HEK293 (cell line): ENCODE measurements around the gene PPIL6.

Source experiments
- CTCF ChIA-PET: fragments of 350-600 bp; formaldehyde crosslinking; extraction: SDS; loops from one replicate; lab custom pipeline; 2021; ENCODE audit warnings: antibody characterized with exemption; lab: Yijun Ruan, JAX
- POLR2A ChIA-PET: fragments of 300-600 bp; formaldehyde crosslinking; extraction: SDS; loops from one replicate; lab custom pipeline; 2020; ENCODE audit warnings: antibody characterized with exemption, inconsistent platforms; lab: Yijun Ruan, JAX
- H3K27ac ChIP-seq: fragments of 200-500 bp; sonication (Bioruptor generic); 2 replicates; pipeline ENCODE4 v1.5.1; 2014; ENCODE audit warnings: low read depth, low read length, control low read depth, inconsistent platforms; ENCODE audit errors: extremely low read depth
- H3K36me3 ChIP-seq, 2 experiments: fragments of 200-500 bp in 1 of 2; sonication (Bioruptor generic) in 1 of 2; 1 replicate in 1 of 2; 2 replicates in 1 of 2; pipeline ENCODE4 v1.5.1; 2014 to 2017; ENCODE audit warnings: inconsistent platforms in 2 of 2, low read length in 2 of 2; ENCODE audit not compliant: control insufficient read depth in 2 of 2, insufficient read depth in 1 of 2
- H3K4me1 ChIP-seq: fragments of 200-500 bp; sonication (Bioruptor generic); 2 replicates; pipeline ENCODE4 v1.5.1; 2014; ENCODE audit warnings: mild to moderate bottlenecking, low read length, inconsistent platforms; ENCODE audit not compliant: control insufficient read depth, insufficient read depth
- H3K4me3 ChIP-seq: 2 replicates; pipeline ENCODE4 v1.5.1; 2011; ENCODE audit warnings: low read depth, mild to moderate bottlenecking, control low read depth, low read length, moderate library complexity
- H3K9me3 ChIP-seq: fragments of 200-500 bp; sonication (Bioruptor generic); 2 replicates; pipeline ENCODE4 v1.5.1; 2014; ENCODE audit warnings: low read depth, low read length, inconsistent platforms; ENCODE audit not compliant: control insufficient read depth, insufficient read depth
- CTCF ChIP-seq: fragments of 450-650 bp; formaldehyde crosslinking; IDR thresholded peaks from 2 replicates; pipeline ENCODE4 v1.5.1; 2016; ENCODE audit warnings: missing biosample characterization, missing genetic modification characterization
- GLIS1 ChIP-seq: fragments of 450-650 bp; formaldehyde crosslinking; IDR thresholded peaks from 2 replicates; pipeline ENCODE4 v1.5.1; 2016; ENCODE audit warnings: missing biosample characterization, missing genetic modification characterization
- IKZF3 ChIP-seq: fragments of 450-650 bp; IDR thresholded peaks from 2 replicates; pipeline ENCODE4 v1.5.0; 2018; ENCODE audit warnings: missing biosample characterization, mild to moderate bottlenecking, missing genetic modification characterization, moderate library complexity
- INSM2 ChIP-seq: fragments of 450-650 bp; formaldehyde crosslinking; IDR thresholded peaks from 2 replicates; pipeline ENCODE4 v1.5.1; 2016; ENCODE audit warnings: missing biosample characterization, missing genetic modification characterization
- KLF10 ChIP-seq: fragments of 450-650 bp; IDR thresholded peaks from 2 replicates; pipeline ENCODE4 v1.5.1; 2018; ENCODE audit warnings: missing biosample characterization, mild to moderate bottlenecking, missing genetic modification characterization
- PRDM6 ChIP-seq: fragments of 450-650 bp; formaldehyde crosslinking; IDR thresholded peaks from 2 replicates; pipeline ENCODE4 v1.5.1; 2017; ENCODE audit warnings: missing biosample characterization, missing genetic modification characterization
- TSHZ1 ChIP-seq: fragments of 450-650 bp; formaldehyde crosslinking; IDR thresholded peaks from 2 replicates; pipeline ENCODE4 v1.5.1; 2016; ENCODE audit warnings: missing biosample characterization, missing genetic modification characterization, borderline replicate concordance
- ZBTB21 ChIP-seq: fragments of 450-650 bp; formaldehyde crosslinking; IDR thresholded peaks from 2 replicates; pipeline ENCODE4 v1.5.1; 2017; ENCODE audit warnings: missing biosample characterization, missing genetic modification characterization
- ZBTB44 ChIP-seq: fragments of 450-650 bp; IDR thresholded peaks from 2 replicates; pipeline ENCODE4 v1.5.1; 2018; ENCODE audit warnings: missing biosample characterization, mild to moderate bottlenecking, missing genetic modification characterization
- ZBTB48 ChIP-seq: fragments of 450-650 bp; formaldehyde crosslinking; IDR thresholded peaks from 2 replicates; pipeline ENCODE4 v1.5.1; 2016; ENCODE audit warnings: missing biosample characterization, missing genetic modification characterization
- ZBTB8A ChIP-seq: fragments of 450-650 bp; formaldehyde crosslinking; IDR thresholded peaks from 2 replicates; pipeline ENCODE4 v1.5.1; 2016; ENCODE audit warnings: missing biosample characterization, missing genetic modification characterization
- ZNF16 ChIP-seq: fragments of 450-650 bp; formaldehyde crosslinking; IDR thresholded peaks from 2 replicates; pipeline ENCODE4 v1.5.1; 2016; ENCODE audit warnings: low read depth, missing biosample characterization, missing genetic modification characterization
- ZNF169 ChIP-seq: fragments of 450-650 bp; formaldehyde crosslinking; IDR thresholded peaks from 2 replicates; pipeline ENCODE4 v1.5.1; 2016; ENCODE audit warnings: missing biosample characterization, missing genetic modification characterization
- ZNF175 ChIP-seq: fragments of 450-650 bp; formaldehyde crosslinking; IDR thresholded peaks from 2 replicates; pipeline ENCODE4 v1.5.1; 2016; ENCODE audit warnings: missing biosample characterization, missing genetic modification characterization
- ZNF18 ChIP-seq: fragments of 450-650 bp; formaldehyde crosslinking; IDR thresholded peaks from 2 replicates; pipeline ENCODE4 v1.5.1; 2016; ENCODE audit warnings: missing biosample characterization, missing genetic modification characterization
- ZNF19 ChIP-seq: fragments of 450-650 bp; formaldehyde crosslinking; IDR thresholded peaks from 2 replicates; pipeline ENCODE4; 2016; ENCODE audit warnings: missing biosample characterization, missing genetic modification characterization, low read depth
- ZNF529 ChIP-seq: fragments of 450-650 bp; formaldehyde crosslinking; IDR thresholded peaks from 2 replicates; pipeline ENCODE4 v1.5.1; 2017; ENCODE audit warnings: missing genetic modification characterization, missing biosample characterization; ENCODE audit not compliant: insufficient replicate concordance
- ZNF596 ChIP-seq: fragments of 450-650 bp; IDR thresholded peaks from 2 replicates; pipeline ENCODE4 v1.5.0; 2018; ENCODE audit warnings: missing biosample characterization, mild to moderate bottlenecking, missing genetic modification characterization, moderate library complexity
- ZNF658 ChIP-seq: fragments of 450-650 bp; formaldehyde crosslinking; IDR thresholded peaks from 2 replicates; pipeline ENCODE4; 2016; ENCODE audit warnings: missing biosample characterization, missing genetic modification characterization
- ZNF704 ChIP-seq: fragments of 450-650 bp; formaldehyde crosslinking; IDR thresholded peaks from 2 replicates; pipeline ENCODE4 v1.5.1; 2016; ENCODE audit warnings: missing biosample characterization, missing genetic modification characterization

Gene PPIL6

GRCh38 chr6:109359248-109359647 is 81.2 kb downstream of the PPIL6 start:
- no peak overlapping the region for H3K27ac ChIP-seq
- TF ChIP-seq ZBTB48 (tag by site-specific recombination) (no peak), ZNF529 (tag by site-specific recombination) (no peak), ZNF175 (no peak), TSHZ1 (tag by site-specific recombination) (no peak), ZNF19 (tag by site-specific recombination) (no peak), ZNF16 (no peak), PRDM6 (no peak), ZBTB21 (tag by site-specific recombination) (no peak), ZNF596 (tag by site-specific recombination) (no peak), INSM2 (tag by site-specific recombination) (no peak), ZNF169 (tag by site-specific recombination) (no peak), CTCF (tag by site-specific recombination) (no peak), KLF10 (tag by site-specific recombination) (no peak), GLIS1 (tag by site-specific recombination) (no peak)
- H3K4me1 ChIP-seq, result no peaks in the 10 kb centered on the region
- ChIA-PET CTCF (interaction anchor here (0.5 to 0.7 kb wide), 4 partner anchors 54 to 366 kb away, joined by 3 to 5 read pairs (median 4); no protein-coding TSS in a partner anchor), POLR2A (no interaction called here)
- H3K36me3 ChIP-seq, result peaks cover 8 to 87% of the 10 kb centered on the region in 2 experiments; a peak in 2 of 3 replicates
- no peak overlapping the region for H3K4me3 ChIP-seq
- H3K9me3 ChIP-seq, result no peaks in the 10 kb centered on the region

GRCh38 chr6:109358204-109358603 is 82.2 kb downstream of the PPIL6 start:
- Histone ChIP-seq H3K36me3 (peaks cover 5 to 84% of the 10 kb centered on the region in 2 experiments; a peak in 2 of 3 replicates), H3K27ac (no peak overlapping the region), H3K9me3 (no peaks in the 10 kb centered on the region), H3K4me1 (no peaks in the 10 kb centered on the region), H3K4me3 (no peak overlapping the region)
- CTCF ChIA-PET, result no interaction called here
- POLR2A ChIA-PET, result no interaction called here
- no peak for TF ChIP-seq ZBTB8A (tag by site-specific recombination)
- no peak for TF ChIP-seq IKZF3 (tag by site-specific recombination)
- no peak for TF ChIP-seq ZNF658
- TF ChIP-seq ZBTB44 (tag by site-specific recombination), result no peak
- TF ChIP-seq ZNF18 (tag by site-specific recombination), result no peak
- no peak for TF ChIP-seq ZNF704 (tag by site-specific recombination)
